IMR-90 (cell line): Measurements from ENCODE around the gene SEMA5A.

Experiments used
- CHD1 ChIP-seq: IDR thresholded peaks from 2 replicates; pipeline ENCODE4 v1.6.1; 2012; ENCODE audit warnings: low read depth, low read length, improper control_type of control experiment
- FOS ChIP-seq: fragments of 150-350 bp; IDR thresholded peaks from 2 replicates; pipeline ENCODE4 v1.6.1; 2016; ENCODE audit warnings: low read depth, low read length
- POLR2A ChIP-seq: IDR thresholded peaks from 2 replicates; pipeline ENCODE4 v1.6.1; 2012; ENCODE audit warnings: mild to moderate bottlenecking, low read depth, low read length
- RAD21 ChIP-seq: IDR thresholded peaks from 2 replicates; pipeline ENCODE4 v1.6.1; 2012; ENCODE audit warnings: low read length, improper control_type of control experiment
- RFX5 ChIP-seq: IDR thresholded peaks from 2 replicates; pipeline ENCODE4 v1.8.0; 2012; ENCODE audit warnings: low read depth, mild to moderate bottlenecking, low read length, moderate library complexity
- TF ChIP-seq, protein P1 (sequence below): conservative IDR thresholded peaks from 2 replicates; pipeline ENCODE4 v1.5.1; 2012; ENCODE audit warnings: mild to moderate bottlenecking, low read depth, low read length, improper control_type of control experiment
- TF ChIP-seq, protein P2 (sequence below): fragments of 150-350 bp; IDR thresholded peaks from 2 replicates; pipeline ENCODE4 v1.6.1; 2017; ENCODE audit warnings: mild to moderate bottlenecking, antibody characterized with exemption, low read length, low read depth

DNA sequence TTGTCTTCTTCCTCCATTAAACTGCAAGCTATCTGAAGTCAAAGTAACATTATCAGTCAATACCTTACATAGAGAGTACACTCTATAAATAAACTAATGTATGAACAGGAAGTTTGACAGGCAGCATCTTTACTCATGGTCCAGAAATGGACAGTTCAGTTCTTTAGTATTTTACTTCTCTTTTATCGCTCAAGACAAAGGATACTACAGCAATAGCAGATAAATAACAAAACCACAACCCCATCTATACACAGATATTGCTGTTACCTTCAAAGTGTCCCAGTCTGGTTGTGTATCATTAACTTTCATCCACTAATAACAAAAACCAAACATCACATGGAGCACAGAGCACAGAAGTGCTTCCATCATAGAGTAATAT is 46.4 kb downstream of the SEMA5A start:
- TF ChIP-seq, protein P1, sequence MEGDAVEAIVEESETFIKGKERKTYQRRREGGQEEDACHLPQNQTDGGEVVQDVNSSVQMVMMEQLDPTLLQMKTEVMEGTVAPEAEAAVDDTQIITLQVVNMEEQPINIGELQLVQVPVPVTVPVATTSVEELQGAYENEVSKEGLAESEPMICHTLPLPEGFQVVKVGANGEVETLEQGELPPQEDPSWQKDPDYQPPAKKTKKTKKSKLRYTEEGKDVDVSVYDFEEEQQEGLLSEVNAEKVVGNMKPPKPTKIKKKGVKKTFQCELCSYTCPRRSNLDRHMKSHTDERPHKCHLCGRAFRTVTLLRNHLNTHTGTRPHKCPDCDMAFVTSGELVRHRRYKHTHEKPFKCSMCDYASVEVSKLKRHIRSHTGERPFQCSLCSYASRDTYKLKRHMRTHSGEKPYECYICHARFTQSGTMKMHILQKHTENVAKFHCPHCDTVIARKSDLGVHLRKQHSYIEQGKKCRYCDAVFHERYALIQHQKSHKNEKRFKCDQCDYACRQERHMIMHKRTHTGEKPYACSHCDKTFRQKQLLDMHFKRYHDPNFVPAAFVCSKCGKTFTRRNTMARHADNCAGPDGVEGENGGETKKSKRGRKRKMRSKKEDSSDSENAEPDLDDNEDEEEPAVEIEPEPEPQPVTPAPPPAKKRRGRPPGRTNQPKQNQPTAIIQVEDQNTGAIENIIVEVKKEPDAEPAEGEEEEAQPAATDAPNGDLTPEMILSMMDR, result no peak
- TF ChIP-seq CHD1 (no peak), RAD21 (no peak), POLR2A (no peak), RFX5 (no peak), FOS (no peak)
- TF ChIP-seq, protein P2, sequence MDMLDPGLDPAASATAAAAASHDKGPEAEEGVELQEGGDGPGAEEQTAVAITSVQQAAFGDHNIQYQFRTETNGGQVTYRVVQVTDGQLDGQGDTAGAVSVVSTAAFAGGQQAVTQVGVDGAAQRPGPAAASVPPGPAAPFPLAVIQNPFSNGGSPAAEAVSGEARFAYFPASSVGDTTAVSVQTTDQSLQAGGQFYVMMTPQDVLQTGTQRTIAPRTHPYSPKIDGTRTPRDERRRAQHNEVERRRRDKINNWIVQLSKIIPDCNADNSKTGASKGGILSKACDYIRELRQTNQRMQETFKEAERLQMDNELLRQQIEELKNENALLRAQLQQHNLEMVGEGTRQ, result no peak
